Endothelial cell of umbilical vein (primary cell): Measurements from ENCODE around the gene PRKAA1. TPM values are rescaled to one million over a fixed set of nuclear protein-coding genes. Genes with fewer than 3 reads are reported as not detected.

Experiments used
- BruUV-seq: library from RNA; stranded (reverse); fragments of 400-500 nt; replicated peaks from 2 replicates; lab custom pipeline; 2021; lab: Mats Ljungman, UMichigan
- CTCF ChIA-PET: fragments of 300-600, 350-600 bp; sonication (Branson Sonifier 250); formaldehyde crosslinking; loops from one replicate; lab custom pipeline; 2021; ENCODE audit warnings: antibody characterized with exemption, inconsistent platforms; lab: Charles Lee
- POLR2A ChIA-PET: fragments of 300-600, 350-600 bp; sonication (Branson Sonifier 250); formaldehyde crosslinking; loops from one replicate; lab custom pipeline; 2021; ENCODE audit warnings: antibody characterized with exemption, inconsistent platforms; lab: Charles Lee
- DNase-seq: peaks from one replicate; pipeline ENCODE4 v3.0.0-alpha.2; 2011; ENCODE audit warnings: low read depth, low spot score
- FAIRE-seq: peaks from 2 replicates; lab custom pipeline; 2011; peaks lifted over from hg19 to GRCh38; lab: Jason Lieb, UNC
- H2AFZ ChIP-seq: 2 replicates; pipeline ENCODE4 v1.6.0; 2012; ENCODE audit warnings: low read depth, low read length, control low read depth, inconsistent platforms
- H3K27ac ChIP-seq: 2 replicates; pipeline ENCODE4 v1.5.1; 2011; ENCODE audit warnings: low read depth, mild to moderate bottlenecking, control low read depth, low read length, moderate library complexity; ENCODE audit not compliant: insufficient read depth
- H3K27me3 ChIP-seq, 2 experiments: 2 replicates each; pipeline versions ENCODE4 v1.6.0 to v1.6.1; 2011; ENCODE audit warnings: low read length in 2 of 2, mixed read lengths in 1 of 2; ENCODE audit not compliant: control insufficient read depth in 2 of 2, insufficient read depth in 2 of 2
- H3K36me3 ChIP-seq, 2 experiments: 2 replicates in 1 of 2; 3 replicates in 1 of 2; pipeline ENCODE4 v1.5.1; 2011; ENCODE audit warnings: low read length in 2 of 2, mild to moderate bottlenecking in 1 of 2, moderate library complexity in 1 of 2; ENCODE audit not compliant: control insufficient read depth in 2 of 2, insufficient read depth in 2 of 2; ENCODE audit errors: extremely low read depth in 1 of 2
- H3K4me1 ChIP-seq: 3 replicates; pipeline ENCODE4 v1.5.1; 2011; ENCODE audit warnings: mild to moderate bottlenecking, low read length; ENCODE audit not compliant: control insufficient read depth, insufficient read depth; ENCODE audit errors: extremely low read depth
- H3K4me2 ChIP-seq: 2 replicates; pipeline ENCODE4 v1.6.1; 2011; ENCODE audit warnings: low read length, control low read depth, mixed read lengths; ENCODE audit not compliant: insufficient read depth
- H3K4me3 ChIP-seq, 3 experiments: fragments of 200-600 bp in 1 of 3; sonication (generic), shearing (Covaris generic) in 1 of 3; replicated peaks in 1 of 3; 2 replicates each; pipeline ENCODE4 v1.5.1; 2011 to 2016; ENCODE audit warnings: control low read depth in 3 of 3, low read length in 3 of 3, mild to moderate bottlenecking in 2 of 3, inconsistent platforms in 1 of 3, low read depth in 1 of 3, moderate library complexity in 1 of 3; ENCODE audit not compliant: insufficient read depth in 1 of 3
- H3K79me2 ChIP-seq: 2 replicates; pipeline ENCODE4 v1.6.0; 2012; ENCODE audit warnings: low read length, inconsistent platforms; ENCODE audit not compliant: control insufficient read depth, insufficient read depth
- H3K9ac ChIP-seq: replicated peaks from 2 replicates; pipeline ENCODE3; 2011; ENCODE audit warnings: low read length, control low read depth; ENCODE audit not compliant: insufficient read depth; ENCODE audit errors: extremely low read depth
- H3K9me1 ChIP-seq: replicated peaks from 3 replicates; pipeline ENCODE4 v1.6.0; 2011; ENCODE audit warnings: mild to moderate bottlenecking, low read length; ENCODE audit not compliant: control insufficient read depth, insufficient read depth; ENCODE audit errors: extremely low read depth
- H3K9me3 ChIP-seq: replicated peaks from 2 replicates; pipeline ENCODE4 v1.5.1; 2012; ENCODE audit warnings: low read length, inconsistent platforms; ENCODE audit not compliant: control insufficient read depth, insufficient read depth
- H4K20me1 ChIP-seq: replicated peaks from 2 replicates; pipeline ENCODE3; 2011; ENCODE audit warnings: mild to moderate bottlenecking, low read length; ENCODE audit not compliant: control insufficient read depth, insufficient read depth; ENCODE audit errors: extremely low read depth
- EZH2 ChIP-seq: IDR thresholded peaks from 2 replicates; pipeline ENCODE4 v1.6.1; 2012; ENCODE audit warnings: borderline replicate concordance, low read depth, mild to moderate bottlenecking, moderate library complexity, low read length, inconsistent platforms; ENCODE audit not compliant: severe bottlenecking
- FOS ChIP-seq: IDR thresholded peaks from 2 replicates; pipeline ENCODE4 v1.6.1; 2011; ENCODE audit warnings: mild to moderate bottlenecking, low read length, moderate library complexity, borderline replicate concordance; ENCODE audit not compliant: insufficient read depth
- GATA2 ChIP-seq: IDR thresholded peaks from 2 replicates; pipeline ENCODE4 v1.7.0; 2011; ENCODE audit warnings: low read depth, mild to moderate bottlenecking, moderate library complexity, mixed read lengths, low read length; ENCODE audit not compliant: insufficient read length, insufficient read depth
- JUN ChIP-seq: IDR thresholded peaks from 2 replicates; pipeline ENCODE4 v1.6.1; 2011; ENCODE audit warnings: borderline replicate concordance, low read depth; ENCODE audit not compliant: insufficient read length, insufficient read depth
- MAX ChIP-seq: IDR thresholded peaks from 2 replicates; pipeline ENCODE4 v1.6.1; 2011; ENCODE audit not compliant: insufficient read depth, insufficient read length
- MYC ChIP-seq: IDR thresholded peaks from one replicate; pipeline ENCODE4 v1.6.1; 2011; ENCODE audit warnings: mild to moderate bottlenecking, low read depth, low read length
- POLR2A ChIP-seq: IDR thresholded peaks from 2 replicates; pipeline ENCODE4 v1.6.1; 2012; ENCODE audit warnings: low read depth, mild to moderate bottlenecking, control low read depth, low read length
- POLR2AphosphoS5 ChIP-seq: IDR thresholded peaks from 2 replicates; pipeline ENCODE4 v1.6.1; 2012; ENCODE audit warnings: low read depth, mild to moderate bottlenecking, control low read depth, low read length, moderate library complexity; ENCODE audit not compliant: insufficient read depth
- dilution Hi-C: fragments of 300-500 bp; cut with MboI; formaldehyde crosslinking; loops from one replicate; pipeline ENCODE4 v1.15.0; 2019; ENCODE audit warnings: low sequenced_read_pairs; ENCODE audit not compliant: extremely low pct_ligation_motif_present
- intact Hi-C: fragments of 100-400 bp; cut with micrococcal nuclease; formaldehyde crosslinking; loops from one replicate; pipeline ENCODE4 v1.10.0; 2022
- polyA plus RNA-seq, 4 experiments: library from polyadenylated mRNA; depleted of rRNA in 3 of 4; stranded (reverse) in 3 of 4; unstranded in 1 of 4; fragments of >200 nt; gene quantifications; 2 replicates each; pipeline versions ENCODE4 v1.2.1 to v1.2.3, GENCODE V29; 2011 to 2012; ENCODE audit warnings: missing spikeins in 1 of 4
- total RNA-seq: library from RNA; stranded (reverse); gene quantifications from 2 replicates; pipeline ENCODE4 v1.2.3, GENCODE V29; 2021
- TF ChIP-seq, protein P1 (sequence below), 2 donors: IDR thresholded peaks; 1 replicate in 1 of 2; 2 replicates in 1 of 2; pipeline ENCODE4 v1.5.1; 2011; ENCODE audit warnings: low read length in 2 of 2, mild to moderate bottlenecking in 2 of 2, moderate library complexity in 2 of 2, control low read depth in 1 of 2, inconsistent platforms in 1 of 2, low read depth in 1 of 2; ENCODE audit not compliant: insufficient read depth in 1 of 2; ENCODE audit errors: extremely low read depth in 1 of 2

The PRKAA1 gene
- total and polyA plus RNA-seq, 2 donors (not counting 3 experiments of a cell fraction or from before 2014, with no cell fraction given): 37.0 to 83.5 TPM

DNA sequence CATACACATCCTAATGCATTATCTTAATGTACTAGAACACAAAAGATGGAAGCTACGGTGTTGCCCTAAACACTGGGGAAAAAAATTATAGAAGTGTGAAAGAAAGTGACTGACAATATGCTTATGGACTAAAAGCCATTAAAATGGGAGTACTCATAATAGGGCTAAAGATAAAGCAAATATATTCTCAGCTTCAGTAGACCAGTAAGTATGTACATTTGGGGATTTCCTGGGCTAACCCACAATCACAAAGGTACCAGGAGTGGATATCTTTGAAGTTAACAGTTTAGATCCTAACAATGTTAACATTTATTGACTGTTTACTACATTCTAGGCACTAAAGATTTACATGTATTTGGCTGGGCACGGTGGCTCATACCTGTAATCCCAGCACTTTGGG lies 81.6 kb downstream of the PRKAA1 start:
- Histone ChIP-seq H3K4me2 (no peak overlapping the region), H3K9me3 (no peaks in the 10 kb centered on the region), H3K36me3 (peaks cover 0 to 2% of the 10 kb centered on the region in 2 experiments), H3K4me3 (no peak overlapping the region), H3K27me3 (no peaks in the 10 kb centered on the region), H3K9ac (no peak overlapping the region), H3K9me1 (no peaks in the 10 kb centered on the region), H2AFZ (no peak overlapping the region), H3K79me2 (no peaks in the 10 kb centered on the region), H3K27ac (no peak overlapping the region), H4K20me1 (no peaks in the 10 kb centered on the region), H3K4me1 (peaks cover 7% of the 10 kb centered on the region)
- CTCF ChIA-PET: interaction anchor here (0.9 to 2.4 kb wide), 3 partner anchors 18 to 1008 kb away, joined by 3 to 12 read pairs (median 4); no protein-coding TSS in a partner anchor
- FAIRE-seq (no peak), DNase-seq (no peak)
- no peak for TF ChIP-seq FOS
- TF ChIP-seq POLR2A: no peak
- TF ChIP-seq GATA2: no peak
- no peak for TF ChIP-seq MAX
- no peak for TF ChIP-seq MYC
- TF ChIP-seq JUN: no peak
- TF ChIP-seq POLR2AphosphoS5: no peak
- TF ChIP-seq, protein P1, sequence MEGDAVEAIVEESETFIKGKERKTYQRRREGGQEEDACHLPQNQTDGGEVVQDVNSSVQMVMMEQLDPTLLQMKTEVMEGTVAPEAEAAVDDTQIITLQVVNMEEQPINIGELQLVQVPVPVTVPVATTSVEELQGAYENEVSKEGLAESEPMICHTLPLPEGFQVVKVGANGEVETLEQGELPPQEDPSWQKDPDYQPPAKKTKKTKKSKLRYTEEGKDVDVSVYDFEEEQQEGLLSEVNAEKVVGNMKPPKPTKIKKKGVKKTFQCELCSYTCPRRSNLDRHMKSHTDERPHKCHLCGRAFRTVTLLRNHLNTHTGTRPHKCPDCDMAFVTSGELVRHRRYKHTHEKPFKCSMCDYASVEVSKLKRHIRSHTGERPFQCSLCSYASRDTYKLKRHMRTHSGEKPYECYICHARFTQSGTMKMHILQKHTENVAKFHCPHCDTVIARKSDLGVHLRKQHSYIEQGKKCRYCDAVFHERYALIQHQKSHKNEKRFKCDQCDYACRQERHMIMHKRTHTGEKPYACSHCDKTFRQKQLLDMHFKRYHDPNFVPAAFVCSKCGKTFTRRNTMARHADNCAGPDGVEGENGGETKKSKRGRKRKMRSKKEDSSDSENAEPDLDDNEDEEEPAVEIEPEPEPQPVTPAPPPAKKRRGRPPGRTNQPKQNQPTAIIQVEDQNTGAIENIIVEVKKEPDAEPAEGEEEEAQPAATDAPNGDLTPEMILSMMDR (IDR thresholded peaks at IDR 0.05; ENCODE audit: extremely low read depth in 1 of 2, insufficient read depth in 1 of 2, low read depth in 1 of 2, low read length in 2 of 2): no peak
- no peak for TF ChIP-seq EZH2
- intact Hi-C loops (no loop called here), dilution Hi-C loops (no loop called here)
- POLR2A ChIA-PET: no interaction called here
- no TSS peak for BruUV-seq
